ENCODE measurements around the gene TMEM150B.

TMEM150B gene

GRCh38 chr19:55277494-55277893 is 47.6 kb downstream of the TMEM150B start:
- ATAC-seq (ENCODE audit: insufficient read depth, low read depth) (no peak), DNase-seq (no peak)
- TF ChIP-seq CTCF (IDR thresholded peaks at IDR 0.05; ENCODE audit: borderline replicate concordance, extremely low read depth, low read length, poor library complexity, severe bottlenecking) (no peak), EZH2 (IDR thresholded peaks at IDR 0.05; ENCODE audit: borderline replicate concordance, low read depth, low read length, severe bottlenecking) (no peak)
- Histone ChIP-seq H3K27me3 (ENCODE audit: insufficient read depth, low read length, poor library complexity) (no peaks in the 10 kb centered on the region), H3K4me1 (ENCODE audit: insufficient read depth, low read length) (peaks cover 21% of the 10 kb centered on the region), H3K4me2 (ENCODE audit: insufficient read depth, low read length) (no peak overlapping the region), H2AFZ (ENCODE audit: low read depth, low read length) (no peak overlapping the region), H4K20me1 (ENCODE audit: insufficient read depth, low read length) (no peaks in the 10 kb centered on the region), H3K79me2 (ENCODE audit: insufficient read depth, low read length) (peaks cover 16% of the 10 kb centered on the region), H3K9ac (ENCODE audit: low read depth, low read length) (no peak overlapping the region), H3K36me3 (ENCODE audit: insufficient read depth, low read length) (peaks cover 48% of the 10 kb centered on the region), H3K9me3 (ENCODE audit: insufficient read depth, low read length, severe bottlenecking) (no peaks in the 10 kb centered on the region), H3K27ac (ENCODE audit: low read length) (no peak overlapping the region), H3K4me3 (ENCODE audit: low read depth in 1 of 2, low read length in 2 of 2) (no peak overlapping the region)

GRCh38 chr19:55276720-55277430 is 48.3 kb downstream of the TMEM150B start:
- TF ChIP-seq CTCF (IDR thresholded peaks at IDR 0.05; ENCODE audit: borderline replicate concordance, extremely low read depth, low read length, poor library complexity, severe bottlenecking): no peak
- no peak for TF ChIP-seq EZH2 (IDR thresholded peaks at IDR 0.05; ENCODE audit: borderline replicate concordance, low read depth, low read length, severe bottlenecking)
- ATAC-seq (ENCODE audit: insufficient read depth, low read depth) (no peak), DNase-seq (no peak)
- H3K27ac ChIP-seq (ENCODE audit: low read length): no peak overlapping the region
- H3K36me3 ChIP-seq (ENCODE audit: insufficient read depth, low read length): peaks cover 52% of the 10 kb centered on the region
- H3K4me2 ChIP-seq (ENCODE audit: insufficient read depth, low read length): no peak overlapping the region
- H4K20me1 ChIP-seq (ENCODE audit: insufficient read depth, low read length): no peaks in the 10 kb centered on the region
- peaks cover 16% of the 10 kb centered on the region for H3K79me2 ChIP-seq (ENCODE audit: insufficient read depth, low read length)
- H3K27me3 ChIP-seq (ENCODE audit: insufficient read depth, low read length, poor library complexity): no peaks in the 10 kb centered on the region
- H3K4me3 ChIP-seq (ENCODE audit: low read depth in 1 of 2, low read length in 2 of 2): no peak overlapping the region
- H3K9me3 ChIP-seq (ENCODE audit: insufficient read depth, low read length, severe bottlenecking): no peaks in the 10 kb centered on the region
- peaks cover 21% of the 10 kb centered on the region for H3K4me1 ChIP-seq (ENCODE audit: insufficient read depth, low read length)
- H2AFZ ChIP-seq (ENCODE audit: low read depth, low read length): no peak overlapping the region
- no peak overlapping the region for H3K9ac ChIP-seq (ENCODE audit: low read depth, low read length)

- no peak overlapping the region for H3K9ac ChIP-seq (ENCODE audit: low read depth, low read length)
- H3K4me3 ChIP-seq (ENCODE audit: low read depth in 1 of 2, low read length in 2 of 2): no peak overlapping the region
- no peak for ATAC-seq (ENCODE audit: insufficient read depth, low read depth)
- peaks cover 2% of the 10 kb centered on the region; the same call in 1 of the 2 replicates for H4K20me1 ChIP-seq (ENCODE audit: insufficient read depth, low read length)
- no peak overlapping the region for H3K27ac ChIP-seq (ENCODE audit: low read length)
- peaks cover 16% of the 10 kb centered on the region for H3K79me2 ChIP-seq (ENCODE audit: insufficient read depth, low read length)
- H3K27me3 ChIP-seq (ENCODE audit: insufficient read depth, low read length, poor library complexity): no peaks in the 10 kb centered on the region
- H2AFZ ChIP-seq (ENCODE audit: low read depth, low read length): no peak overlapping the region
- TF ChIP-seq EZH2 (IDR thresholded peaks at IDR 0.05; ENCODE audit: borderline replicate concordance, low read depth, low read length, severe bottlenecking) (no peak), CTCF (IDR thresholded peaks at IDR 0.05; ENCODE audit: borderline replicate concordance, extremely low read depth, low read length, poor library complexity, severe bottlenecking) (no peak)
- H3K9me3 ChIP-seq (ENCODE audit: insufficient read depth, low read length, severe bottlenecking): no peaks in the 10 kb centered on the region
- H3K36me3 ChIP-seq (ENCODE audit: insufficient read depth, low read length): peaks cover 60% of the 10 kb centered on the region
- H3K4me1 ChIP-seq (ENCODE audit: insufficient read depth, low read length): peaks cover 21% of the 10 kb centered on the region
- no peak for DNase-seq
- no peak overlapping the region for H3K4me2 ChIP-seq (ENCODE audit: insufficient read depth, low read length)
Observed at GRCh38 chr19:55275851-55276719, 49.1 kb downstream of the TMEM150B start.

Measured in DND-41 (cell line).